ENCODE measurements around the gene CACNG1. TPM values are rescaled to one million over a fixed set of nuclear protein-coding genes. Genes with fewer than 3 reads are reported as not detected.
"Not testable (repeated sequence)": the region's sequence is repeated elsewhere in the genome, so short reads cannot be mapped to it uniquely, and the experiment has no call there.

CACNG1 gene
- total and polyA plus RNA-seq, 2 donors (not counting 3 experiments of a cell fraction or from before 2014, with no cell fraction given), result not detected

DNA sequence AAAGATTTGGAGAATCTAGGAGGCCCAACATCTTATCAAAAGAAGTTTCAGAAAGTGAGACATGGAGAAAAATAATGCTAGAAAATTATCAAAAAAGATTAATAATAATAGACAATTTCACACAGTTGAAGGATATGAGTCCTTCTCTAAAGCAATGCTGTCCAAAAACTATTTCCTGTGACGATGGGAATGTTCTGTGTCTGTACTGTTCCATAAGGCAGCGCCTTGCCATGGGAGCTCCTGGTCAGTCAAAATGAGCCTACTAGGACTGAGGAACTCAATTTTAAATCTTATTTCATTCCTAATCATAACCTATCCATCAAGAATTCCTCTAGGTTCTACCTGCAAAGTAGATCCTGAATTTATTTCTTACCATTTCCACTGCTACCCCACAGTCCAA is 49.0 kb downstream of the CACNG1 start:
- no peak for TF ChIP-seq MYC (IDR thresholded peaks at IDR 0.05; ENCODE audit: low read depth, low read length)
- TF ChIP-seq, protein P1, sequence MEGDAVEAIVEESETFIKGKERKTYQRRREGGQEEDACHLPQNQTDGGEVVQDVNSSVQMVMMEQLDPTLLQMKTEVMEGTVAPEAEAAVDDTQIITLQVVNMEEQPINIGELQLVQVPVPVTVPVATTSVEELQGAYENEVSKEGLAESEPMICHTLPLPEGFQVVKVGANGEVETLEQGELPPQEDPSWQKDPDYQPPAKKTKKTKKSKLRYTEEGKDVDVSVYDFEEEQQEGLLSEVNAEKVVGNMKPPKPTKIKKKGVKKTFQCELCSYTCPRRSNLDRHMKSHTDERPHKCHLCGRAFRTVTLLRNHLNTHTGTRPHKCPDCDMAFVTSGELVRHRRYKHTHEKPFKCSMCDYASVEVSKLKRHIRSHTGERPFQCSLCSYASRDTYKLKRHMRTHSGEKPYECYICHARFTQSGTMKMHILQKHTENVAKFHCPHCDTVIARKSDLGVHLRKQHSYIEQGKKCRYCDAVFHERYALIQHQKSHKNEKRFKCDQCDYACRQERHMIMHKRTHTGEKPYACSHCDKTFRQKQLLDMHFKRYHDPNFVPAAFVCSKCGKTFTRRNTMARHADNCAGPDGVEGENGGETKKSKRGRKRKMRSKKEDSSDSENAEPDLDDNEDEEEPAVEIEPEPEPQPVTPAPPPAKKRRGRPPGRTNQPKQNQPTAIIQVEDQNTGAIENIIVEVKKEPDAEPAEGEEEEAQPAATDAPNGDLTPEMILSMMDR (IDR thresholded peaks at IDR 0.05; ENCODE audit: extremely low read depth in 1 of 2, insufficient read depth in 1 of 2, low read depth in 1 of 2, low read length in 2 of 2), result no peak
- no peak for TF ChIP-seq EZH2 (IDR thresholded peaks at IDR 0.05; ENCODE audit: borderline replicate concordance, low read depth, low read length, severe bottlenecking)
- no peak for TF ChIP-seq POLR2AphosphoS5 (IDR thresholded peaks at IDR 0.05; ENCODE audit: insufficient read depth, low read depth, low read length)
- no peak for TF ChIP-seq POLR2A (IDR thresholded peaks at IDR 0.05; ENCODE audit: low read depth, low read length)
- no peak for TF ChIP-seq GATA2 (IDR thresholded peaks at IDR 0.05; ENCODE audit: insufficient read depth, insufficient read length, low read depth, low read length)
- no peaks in the 10 kb centered on the region for H3K27me3 ChIP-seq (ENCODE audit: control insufficient read depth in 2 of 2, insufficient read depth in 2 of 2, low read length in 2 of 2)
- no peaks in the 10 kb centered on the region for H3K9me1 ChIP-seq (replicated peaks; ENCODE audit: control insufficient read depth, extremely low read depth, insufficient read depth, low read length)
- no peaks in the 10 kb centered on the region for H3K9me3 ChIP-seq (replicated peaks; ENCODE audit: control insufficient read depth, insufficient read depth, low read length)
- H3K36me3 ChIP-seq (ENCODE audit: control insufficient read depth in 2 of 2, extremely low read depth in 1 of 2, insufficient read depth in 2 of 2, low read length in 2 of 2), result no peaks in the 10 kb centered on the region
- dilution Hi-C loops (cut with MboI; ENCODE audit: extremely low pct_ligation_motif_present, low sequenced_read_pairs), result no loop called here
- no peak overlapping the region for H3K27ac ChIP-seq (ENCODE audit: insufficient read depth, low read depth, low read length)
- no peak overlapping the region for H3K9ac ChIP-seq (replicated peaks; ENCODE audit: extremely low read depth, insufficient read depth, low read length)
- FAIRE-seq (no peak), DNase-seq (ENCODE audit: low read depth, low spot score) (no peak)
- H3K79me2 ChIP-seq (ENCODE audit: control insufficient read depth, insufficient read depth, low read length), result peaks cover 2% of the 10 kb centered on the region
- H3K4me3 ChIP-seq (replicated peaks in 1 of 3; ENCODE audit: insufficient read depth in 1 of 3, low read depth in 1 of 3, low read length in 3 of 3), result no peak overlapping the region
- ChIA-PET POLR2A (no interaction called here), CTCF (interaction anchor here (1.1 kb wide), 1 partner anchor 12 kb away, joined by 4 read pairs; no protein-coding TSS in a partner anchor)
- BruUV-seq (replicated peaks), result no TSS peak
- intact Hi-C loops (cut with micrococcal nuclease), result no loop called here
- H3K4me2 ChIP-seq (ENCODE audit: insufficient read depth, low read length), result no peak overlapping the region
- H4K20me1 ChIP-seq (replicated peaks; ENCODE audit: control insufficient read depth, extremely low read depth, insufficient read depth, low read length), result no peaks in the 10 kb centered on the region
- H3K4me1 ChIP-seq (ENCODE audit: control insufficient read depth, extremely low read depth, insufficient read depth, low read length), result peaks cover 4% of the 10 kb centered on the region
- H2AFZ ChIP-seq (ENCODE audit: low read depth, low read length), result no peak overlapping the region

DNA sequence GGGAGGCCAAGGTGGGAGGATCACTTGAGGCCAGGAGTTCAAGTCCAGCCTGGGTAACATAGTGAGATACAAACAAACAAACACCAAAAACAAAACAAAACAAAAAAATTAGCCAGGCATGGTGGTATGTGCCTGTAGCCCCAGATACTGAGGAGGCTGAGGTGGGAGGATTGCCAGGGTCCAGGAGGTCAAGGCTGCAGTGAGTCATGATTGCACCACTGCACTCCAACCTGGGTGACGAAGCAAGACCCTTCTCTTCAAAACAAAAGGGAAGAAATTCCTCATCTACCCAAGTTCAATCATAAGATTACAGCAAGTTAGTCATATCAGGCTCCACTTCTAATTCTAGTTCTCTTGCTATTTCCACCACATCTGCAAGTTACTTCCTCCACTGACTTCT is 50.9 kb downstream of the CACNG1 start:
- CTCF ChIA-PET; H3K4me2 ChIP-seq (ENCODE audit: insufficient read depth, low read length); H3K27ac ChIP-seq (ENCODE audit: insufficient read depth, low read depth, low read length); H3K79me2 ChIP-seq (ENCODE audit: control insufficient read depth, insufficient read depth, low read length); FAIRE-seq; H4K20me1 ChIP-seq (replicated peaks; ENCODE audit: control insufficient read depth, extremely low read depth, insufficient read depth, low read length); H2AFZ ChIP-seq (ENCODE audit: low read depth, low read length); H3K4me3 ChIP-seq (replicated peaks in 1 of 3; ENCODE audit: insufficient read depth in 1 of 3, low read depth in 1 of 3, low read length in 3 of 3); H3K9me3 ChIP-seq (replicated peaks; ENCODE audit: control insufficient read depth, insufficient read depth, low read length); H3K4me1 ChIP-seq (ENCODE audit: control insufficient read depth, extremely low read depth, insufficient read depth, low read length); H3K36me3 ChIP-seq (ENCODE audit: control insufficient read depth in 2 of 2, extremely low read depth in 1 of 2, insufficient read depth in 2 of 2, low read length in 2 of 2); BruUV-seq (replicated peaks); intact Hi-C loops (cut with micrococcal nuclease); H3K9me1 ChIP-seq (replicated peaks; ENCODE audit: control insufficient read depth, extremely low read depth, insufficient read depth, low read length); POLR2A ChIA-PET; dilution Hi-C loops (cut with MboI; ENCODE audit: extremely low pct_ligation_motif_present, low sequenced_read_pairs); H3K27me3 ChIP-seq (ENCODE audit: control insufficient read depth in 2 of 2, insufficient read depth in 2 of 2, low read length in 2 of 2); H3K9ac ChIP-seq (replicated peaks; ENCODE audit: extremely low read depth, insufficient read depth, low read length); DNase-seq (ENCODE audit: low read depth, low spot score): not testable (repeated sequence)

All from endothelial cell of umbilical vein (primary cell).